ENCODE measurements around the gene PLEKHG7. TPM values are rescaled to one million over a fixed set of nuclear protein-coding genes. Genes with fewer than 3 reads are reported as not detected.

Gene PLEKHG7
- total and polyA plus RNA-seq, 2 of the 8 experiments (the other 6 are each of a cell fraction or from before 2014, with no cell fraction given): not detected

DNA sequence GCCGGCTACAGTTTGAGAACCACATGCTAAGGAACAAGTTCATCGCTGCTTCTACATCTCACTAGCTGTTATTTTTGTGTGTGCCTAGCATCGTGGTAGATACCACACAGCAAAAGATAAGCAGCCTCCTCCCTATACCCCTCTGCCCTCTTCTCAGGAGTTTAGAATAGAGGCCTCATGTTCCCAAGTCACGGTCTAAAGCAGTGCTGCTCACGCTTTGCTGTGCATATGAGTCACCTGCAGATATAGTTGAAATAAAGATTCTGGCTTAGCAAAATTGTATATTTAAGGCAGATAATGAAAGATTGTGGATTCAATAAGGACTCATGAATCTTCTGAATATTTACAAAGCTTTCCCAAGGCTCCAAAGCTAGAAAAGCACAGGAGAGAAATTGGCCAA lies 28.0 kb downstream of the PLEKHG7 start:
- WGBS, 2 experiments (ENCODE audit: extremely low coverage in 1 of 2, insufficient coverage in 1 of 2, insufficient read length in 1 of 2, insufficient replicate concordance in 2 of 2, low coverage in 1 of 2, low lambda C conversion rate in 2 of 2, missing lambda C conversion rate in 1 of 2): 95% methylated on average over 5 of the region's 5 CpGs; no CpG with 5 or more reads in 1 of the 2 experiments
- TF ChIP-seq CEBPB (IDR thresholded peaks at IDR 0.05; ENCODE audit: low read depth, low read length): no peak
- no peak for TF ChIP-seq SAP30 (IDR thresholded peaks at IDR 0.05; ENCODE audit: insufficient read depth, insufficient replicate concordance, low read length)
- TF ChIP-seq MAFK (IDR thresholded peaks at IDR 0.05; ENCODE audit: low read depth, low read length): no peak
- TF ChIP-seq SP4 (IDR thresholded peaks at IDR 0.05; ENCODE audit: low read length): no peak
- TF ChIP-seq CBX5 (IDR thresholded peaks at IDR 0.05; ENCODE audit: low read depth, low read length): no peak
- TF ChIP-seq, protein P1, sequence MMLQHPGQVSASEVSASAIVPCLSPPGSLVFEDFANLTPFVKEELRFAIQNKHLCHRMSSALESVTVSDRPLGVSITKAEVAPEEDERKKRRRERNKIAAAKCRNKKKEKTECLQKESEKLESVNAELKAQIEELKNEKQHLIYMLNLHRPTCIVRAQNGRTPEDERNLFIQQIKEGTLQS (IDR thresholded peaks at IDR 0.05; ENCODE audit: insufficient read depth, low read depth, low read length): no peak
- TF ChIP-seq BRCA1 (IDR thresholded peaks at IDR 0.05; ENCODE audit: low read depth, low read length): no peak
- no peak for TF ChIP-seq JUND (IDR thresholded peaks at IDR 0.05; ENCODE audit: low read length)
- no peak for TF ChIP-seq CHD1 (IDR thresholded peaks at IDR 0.05; ENCODE audit: low read depth, low read length)

More for the DNA sequence above, 28.0 kb downstream of the PLEKHG7 start:
- H3K18ac ChIP-seq (ENCODE audit: extremely low read depth, low read length): no peak overlapping the region
- H3K9me3 ChIP-seq (ENCODE audit: insufficient read depth in 2 of 2, low read depth in 1 of 2, low read length in 1 of 2): no peaks in the 10 kb centered on the region
- H2BK120ac ChIP-seq (replicated peaks; ENCODE audit: low read depth, low read length): no peak overlapping the region
- H2BK15ac ChIP-seq (ENCODE audit: low read length): no peak overlapping the region
- no peaks in the 10 kb centered on the region for H3K23me2 ChIP-seq (ENCODE audit: low read depth, low read length)
- ChIA-PET POLR2A (ENCODE audit: partially characterized antibody) (no interaction called here), CTCF (ENCODE audit: partially characterized antibody) (interaction anchor here (3.7 kb wide), 1 partner anchor 13 kb away, joined by 11 read pairs; no protein-coding TSS in a partner anchor)
- no peaks in the 10 kb centered on the region for H3K4me1 ChIP-seq (replicated peaks in 1 of 4; ENCODE audit: control insufficient read depth in 3 of 4, insufficient read depth in 4 of 4, low read length in 3 of 4)
- no peak overlapping the region for H3K4me3 ChIP-seq (ENCODE audit: extremely low read depth in 1 of 4, insufficient read depth in 2 of 4, low read depth in 3 of 4, low read length in 4 of 4)
- H3K36me3 ChIP-seq (ENCODE audit: control insufficient read depth in 2 of 4, insufficient read depth in 4 of 4, low read length in 3 of 4): no peaks in the 10 kb centered on the region
- H3K27ac ChIP-seq (ENCODE audit: low read depth, low read length): no peak overlapping the region
- H3K79me2 ChIP-seq (ENCODE audit: control insufficient read depth in 1 of 2, insufficient read depth in 2 of 2, low read length in 2 of 2): no peaks in the 10 kb centered on the region
- no peak overlapping the region for H3K9ac ChIP-seq (replicated peaks in 1 of 4; ENCODE audit: extremely low read depth in 1 of 4, low read depth in 3 of 4, low read length in 3 of 4)
- no peak overlapping the region for H3K56ac ChIP-seq (replicated peaks; ENCODE audit: insufficient read length, low read depth, low read length)
- no peaks in the 10 kb centered on the region for H3K27me3 ChIP-seq (replicated peaks in 1 of 4; ENCODE audit: control insufficient read depth in 3 of 4, extremely low read depth in 1 of 4, insufficient read depth in 3 of 4, low read length in 3 of 4)
- H3K14ac ChIP-seq (ENCODE audit: insufficient read length): no peak overlapping the region
- no peak overlapping the region for H3K4me2 ChIP-seq (ENCODE audit: insufficient read depth in 1 of 2, low read depth in 2 of 2, low read length in 2 of 2)
- FAIRE-seq: no peak
- H2AK5ac ChIP-seq (ENCODE audit: low read depth, low read length): no peak overlapping the region
- no peak overlapping the region for H3K4ac ChIP-seq (replicated peaks; ENCODE audit: insufficient read length, low read depth, low read length)
- no peaks in the 10 kb centered on the region for H4K20me1 ChIP-seq (replicated peaks in 1 of 2; ENCODE audit: control insufficient read depth in 1 of 2, insufficient read depth in 2 of 2, low read length in 2 of 2)
- H2BK5ac ChIP-seq (ENCODE audit: low read depth, low read length): no peak overlapping the region
- no peak overlapping the region for H2BK20ac ChIP-seq (ENCODE audit: low read length)
- no peak overlapping the region for H4K5ac ChIP-seq (ENCODE audit: insufficient read length, low read depth, low read length)
- H4K8ac ChIP-seq (ENCODE audit: extremely low read depth, insufficient read depth, low read length): no peak overlapping the region
- H2AFZ ChIP-seq (ENCODE audit: low read length): no peak overlapping the region
- no peak overlapping the region for H3K23ac ChIP-seq (ENCODE audit: insufficient read length)
- no peaks in the 10 kb centered on the region for H3K79me1 ChIP-seq (ENCODE audit: low read depth, low read length)
- no peak overlapping the region for H2BK12ac ChIP-seq (ENCODE audit: low read depth, low read length)
- H4K91ac ChIP-seq (replicated peaks; ENCODE audit: insufficient read length, low read length): no peak overlapping the region
- no peak for DNase-seq (ENCODE audit: low read depth in 1 of 2, low spot score in 2 of 2)

Data from H1 (cell line).